GM12878 (cell line): ENCODE data around the gene NFATC2. TPM values are rescaled to one million over a fixed set of nuclear protein-coding genes. Genes with fewer than 3 reads are reported as not detected.

Source experiments
- ATAC-seq: fragments of 200-7000 bp; cut with Tn5 transposase; 3 replicates; pipeline ENCODE4 v1.9.1; 2020; ENCODE audit warnings: mild to moderate bottlenecking, moderate library complexity
- BruUV-seq: library from RNA; stranded (reverse); fragments of 400-500 nt; replicated peaks from 2 replicates; lab custom pipeline; 2021; lab: Mats Ljungman, UMichigan
- CTCF ChIA-PET: fragments of 300-600 bp; sonication (Branson Sonifier 250); formaldehyde crosslinking; extraction: SDS; loops from one replicate; lab custom pipeline; 2021; ENCODE audit warnings: inconsistent platforms; lab: Yijun Ruan, JAX
- POLR2A ChIA-PET: fragments of 350-600 bp; formaldehyde crosslinking; extraction: SDS; loops from one replicate; lab custom pipeline; 2021; ENCODE audit warnings: inconsistent platforms; lab: Charles Lee
- RAD21 ChIA-PET: fragments of 300-600 bp; sonication (Branson Sonifier 250); formaldehyde crosslinking; loops from one replicate; lab custom pipeline; 2023; ENCODE audit warnings: antibody characterized with exemption; ENCODE audit not compliant: unreplicated experiment; lab: Charles Lee
- SMC1A ChIA-PET: fragments of 300-600 bp; sonication (Branson Sonifier 250); formaldehyde crosslinking; loops from one replicate; lab custom pipeline; 2023; ENCODE audit not compliant: unreplicated experiment, uncharacterized antibody; lab: Charles Lee
- DNase-seq: peaks from one replicate; pipeline ENCODE4 v3.0.0-alpha.2; 2011; ENCODE audit warnings: low read depth, low spot score
- FAIRE-seq: peaks from 3 replicates; lab custom pipeline; 2011; peaks lifted over from hg19 to GRCh38; lab: Jason Lieb, UNC
- H2AFZ ChIP-seq: 2 replicates; pipeline ENCODE4 v1.6.0; 2011; ENCODE audit warnings: low read depth, low read length, control low read depth; ENCODE audit not compliant: control insufficient read depth
- H3K27ac ChIP-seq: 2 replicates; pipeline ENCODE4 v1.5.1; 2011; ENCODE audit warnings: control low read depth; ENCODE audit not compliant: control insufficient read depth, insufficient read depth
- H3K27me3 ChIP-seq, 2 experiments: replicated peaks in 1 of 2; 2 replicates each; pipeline versions ENCODE4 v1.6.0 to v1.6.1; 2011; ENCODE audit warnings: low read length in 1 of 2; ENCODE audit not compliant: control insufficient read depth in 2 of 2, insufficient read depth in 2 of 2
- H3K36me3 ChIP-seq, 2 experiments: 2 replicates each; pipeline ENCODE4 v1.5.1; 2011; ENCODE audit warnings: low read length in 1 of 2; ENCODE audit not compliant: control insufficient read depth in 2 of 2, insufficient read depth in 2 of 2
- H3K4me1 ChIP-seq: 2 replicates; pipeline ENCODE4 v1.6.1; 2011; ENCODE audit warnings: mild to moderate bottlenecking, low read length, moderate library complexity, mixed read lengths; ENCODE audit not compliant: control insufficient read depth, insufficient read depth
- H3K4me2 ChIP-seq: 2 replicates; pipeline ENCODE4 v1.6.0; 2011; ENCODE audit warnings: control low read depth; ENCODE audit not compliant: control insufficient read depth, insufficient read depth
- H3K4me3 ChIP-seq: fragments of 200-600 bp; sonication (generic); 2 replicates; pipeline ENCODE4 v1.5.1; 2016
- H3K79me2 ChIP-seq: 2 replicates; pipeline ENCODE4 v1.6.0; 2011; ENCODE audit warnings: low read length; ENCODE audit not compliant: control insufficient read depth, insufficient read depth
- H3K9ac ChIP-seq: 2 replicates; pipeline ENCODE4 v1.8.0; 2011; ENCODE audit warnings: low read length, control low read depth, mixed read lengths; ENCODE audit not compliant: control insufficient read depth, insufficient read depth
- H3K9me3 ChIP-seq: replicated peaks from 3 replicates; pipeline ENCODE4 v1.5.1; 2011; ENCODE audit warnings: mild to moderate bottlenecking, low read length; ENCODE audit not compliant: control insufficient read depth, insufficient read depth
- H4K20me1 ChIP-seq: 2 replicates; pipeline ENCODE4 v1.6.0; 2011; ENCODE audit not compliant: control insufficient read depth, insufficient read depth
- E2F8 ChIP-seq: fragments of 450-650 bp; IDR thresholded peaks from 2 replicates; pipeline ENCODE4 v1.6.1; 2018; ENCODE audit warnings: mild to moderate bottlenecking, low read depth, moderate library complexity; ENCODE audit not compliant: partially characterized antibody
- EED ChIP-seq: sonication (generic); IDR thresholded peaks from 2 replicates; pipeline ENCODE4 v1.6.1; 2016; ENCODE audit warnings: antibody characterized with exemption, low read depth
- HDAC6 ChIP-seq: fragments of 200-600 bp; sonication (generic); IDR thresholded peaks from one replicate; pipeline ENCODE4 v1.8.0; 2017; ENCODE audit warnings: antibody characterized with exemption; ENCODE audit not compliant: unreplicated experiment
- JUNB ChIP-seq: IDR thresholded peaks from 2 replicates; pipeline ENCODE4 v1.6.1; 2016; ENCODE audit warnings: antibody characterized with exemption, mild to moderate bottlenecking
- KLF5 ChIP-seq: fragments of 450-650 bp; IDR thresholded peaks from 2 replicates; pipeline ENCODE4 v1.6.1; 2014; ENCODE audit warnings: mild to moderate bottlenecking; ENCODE audit not compliant: partially characterized antibody
- MLLT1 ChIP-seq: fragments of 450-650 bp; IDR thresholded peaks from 2 replicates; pipeline ENCODE4 v1.6.1; 2016; ENCODE audit warnings: mild to moderate bottlenecking
- MYB ChIP-seq: fragments of 150-350 bp; IDR thresholded peaks from 2 replicates; pipeline ENCODE4 v1.6.1; 2014; ENCODE audit warnings: mild to moderate bottlenecking, low read depth, low read length, borderline replicate concordance
- SKIL ChIP-seq: fragments of 450-650 bp; IDR thresholded peaks from 2 replicates; pipeline ENCODE4 v1.6.1; 2017; ENCODE audit warnings: mild to moderate bottlenecking, low read depth, inconsistent platforms; ENCODE audit not compliant: poor library complexity, severe bottlenecking
- SP1 ChIP-seq: IDR thresholded peaks from one replicate; pipeline ENCODE4 v1.6.1; 2011; ENCODE audit warnings: low read depth, low read length
- STAT3 ChIP-seq: IDR thresholded peaks from 2 replicates; pipeline ENCODE4 v1.6.1; 2011; ENCODE audit warnings: low read depth, low read length, improper control_type of control experiment
- WRNIP1 ChIP-seq: IDR thresholded peaks from 2 replicates; pipeline ENCODE4 v1.6.1; 2011; ENCODE audit warnings: low read depth, low read length, improper control_type of control experiment, borderline replicate concordance
- ZNF687 ChIP-seq: fragments of 450-650 bp; IDR thresholded peaks from 2 replicates; pipeline ENCODE4 v1.6.1; 2017; ENCODE audit warnings: mild to moderate bottlenecking, moderate library complexity
- WGBS: methylation state at CpG from one replicate; pipeline ENCODE4 v1.1.6; 2016; ENCODE audit warnings: low lambda C conversion rate; ENCODE audit not compliant: insufficient replicate concordance, insufficient coverage; ENCODE audit errors: missing lambda C conversion rate; 5-methylcytosine and 5-hydroxymethylcytosine counted together
- in situ Hi-C: fragments of 300-500 bp; cut with MboI; formaldehyde crosslinking; loops from 9 replicates; pipeline ENCODE4 v1.14.3; 2018; ENCODE audit warnings: mixed read lengths
- intact Hi-C: fragments of 100-400 bp; cut with micrococcal nuclease; formaldehyde crosslinking; loops from one replicate; pipeline ENCODE4 v1.14.2; 2022; ENCODE audit not compliant: unreplicated experiment
- polyA plus RNA-seq, 11 experiments: library from polyadenylated mRNA; depleted of rRNA in 4 of 11; unstranded in 6 of 11; stranded (reverse) in 5 of 11; fragments of >200 nt; fragmentation: Nextera tagmentation in 4 of 11; fragmentation: Illumina TruSeq in 1 of 11; extraction: Ambion mirVana in 4 of 11; extraction: Trizol in 1 of 11; gene quantifications; 1 replicate in 1 of 11; 2 replicates in 10 of 11; pipeline versions ENCODE4 v1.2.1 to v1.2.3, GENCODE V29; 2011 to 2016; ENCODE audit warnings: inconsistent platforms in 2 of 11, missing spikeins in 2 of 11, low read depth in 1 of 11
- total RNA-seq, 4 experiments: library from RNA; depleted of rRNA in 3 of 4; stranded (reverse); fragments of >200 nt in 3 of 4; fragmentation: Illumina TruSeq in 1 of 4; extraction: Trizol in 1 of 4; gene quantifications; 2 replicates each; pipeline versions ENCODE4 v1.2.1 to v1.2.3, GENCODE V29; 2013 to 2021

Gene NFATC2
- total and polyA plus RNA-seq, 10 of the 15 experiments (the other 5 are each of a cell fraction or from before 2014, with no cell fraction given), result 3.3 to 20.0 (median 7.3) TPM

GRCh38 chr20:51352791-51353190 is 189.7 kb downstream of the NFATC2 start:
- Histone ChIP-seq H3K9me3 (no peaks in the 10 kb centered on the region), H3K4me1 (no peaks in the 10 kb centered on the region), H3K79me2 (no peaks in the 10 kb centered on the region), H3K4me3 (no peak overlapping the region), H3K27me3 (no peaks in the 10 kb centered on the region; a peak in 1 of 4 replicates), H2AFZ (no peak overlapping the region), H3K4me2 (no peak overlapping the region), H3K36me3 (no peaks in the 10 kb centered on the region), H4K20me1 (no peaks in the 10 kb centered on the region), H3K9ac (no peak overlapping the region), H3K27ac (no peak overlapping the region)
- RAD21 ChIA-PET, result no interaction called here
- BruUV-seq, result no TSS peak
- FAIRE-seq, result no peak
- in situ Hi-C loops, result no loop called here
- intact Hi-C loops, result no loop called here
- no peak for DNase-seq
- POLR2A ChIA-PET, result no interaction called here
- WGBS, result 75% methylated on average over 11 of the region's 11 CpGs
- ATAC-seq, result no peak
- CTCF ChIA-PET, result no interaction called here
- SMC1A ChIA-PET, result no interaction called here
- TF ChIP-seq ZNF687 (no peak), MLLT1 (no peak), JUNB (no peak), EED (no peak), STAT3 (no peak), SP1 (no peak), KLF5 (no peak), WRNIP1 (no peak), E2F8 (no peak), HDAC6 (no peak), MYB (no peak), SKIL (no peak)
